B cell (primary cell): ENCODE data around the gene GPR173. TPM values are rescaled to one million over a fixed set of nuclear protein-coding genes. Genes with fewer than 3 reads are reported as not detected.

Experiments used
- ATAC-seq: fragments of 200-7000 bp; cut with Tn5 transposase; one replicate; pipeline ENCODE4 v1.10.0; 2021; ENCODE audit warnings: low read depth, mild to moderate bottlenecking, moderate number of reproducible peaks, moderate library complexity
- CTCF ChIA-PET: fragments of 350-600 bp; sonication (Branson Sonifier 250); formaldehyde crosslinking; loops from one replicate; lab custom pipeline; 2021; ENCODE audit warnings: antibody characterized with exemption, inconsistent platforms; lab: Charles Lee
- POLR2A ChIA-PET: fragments of 350-600 bp; sonication (Branson Sonifier 250); formaldehyde crosslinking; loops from one replicate; lab custom pipeline; 2021; ENCODE audit warnings: antibody characterized with exemption; lab: Charles Lee
- DNase-seq: peaks from one replicate; pipeline ENCODE4 v3.0.0; 2013
- H2AFZ ChIP-seq: 2 replicates; pipeline ENCODE4 v1.6.1; 2012; ENCODE audit warnings: mild to moderate bottlenecking, low read depth, low read length; ENCODE audit not compliant: insufficient read depth, poor library complexity, severe bottlenecking
- H3K27ac ChIP-seq, 2 donors: 1 replicate in 1 of 2; 2 replicates in 1 of 2; pipeline ENCODE4 v1.5.1; 2012 to 2013; ENCODE audit warnings: low read length in 2 of 2, mild to moderate bottlenecking in 2 of 2, moderate library complexity in 1 of 2
- H3K27me3 ChIP-seq, 4 experiments: fragments of 200-600 bp in 1 of 4; sonication (generic) in 1 of 4; replicated peaks in 1 of 4; 1 replicate in 2 of 4; 2 replicates in 2 of 4; pipeline versions ENCODE4 v1.6.1 to v1.7.0; 2013 to 2016; ENCODE audit warnings: low read length in 3 of 4, mild to moderate bottlenecking in 2 of 4, mixed read lengths in 1 of 4, moderate library complexity in 1 of 4; ENCODE audit not compliant: insufficient read depth in 4 of 4, control insufficient read depth in 3 of 4; ENCODE audit errors: control extremely low read depth in 1 of 4
- H3K36me3 ChIP-seq, 2 experiments: replicated peaks in 1 of 2; 1 replicate in 1 of 2; 2 replicates in 1 of 2; pipeline versions ENCODE4 v1.6.1 to v1.7.1; 2013; ENCODE audit warnings: low read length in 1 of 2; ENCODE audit not compliant: insufficient read depth in 2 of 2, control insufficient read depth in 1 of 2; ENCODE audit errors: control extremely low read depth in 1 of 2, extremely low read depth in 1 of 2
- H3K4me1 ChIP-seq, 2 donors: fragments of 200-600 bp in 1 of 2; sonication (generic) in 1 of 2; 1 replicate in 1 of 2; 2 replicates in 1 of 2; pipeline versions ENCODE4 v1.5.1 to v1.6.1; 2013 to 2017; ENCODE audit warnings: low read length in 2 of 2; ENCODE audit not compliant: control insufficient read depth in 2 of 2, insufficient read depth in 2 of 2
- H3K4me2 ChIP-seq: replicated peaks from 2 replicates; pipeline ENCODE3; 2012; ENCODE audit warnings: mild to moderate bottlenecking, low read depth, low read length; ENCODE audit not compliant: poor library complexity, severe bottlenecking
- H3K4me3 ChIP-seq, 5 experiments: fragments of 200-600 bp in 1 of 5; sonication (generic) in 1 of 5; 1 replicate in 3 of 5; 2 replicates in 2 of 5; pipeline versions ENCODE4 v1.5.1 to v1.7.0; 2011 to 2016; ENCODE audit warnings: low read length in 4 of 5, mild to moderate bottlenecking in 4 of 5, low read depth in 2 of 5, control low read depth in 1 of 5, moderate library complexity in 1 of 5; ENCODE audit not compliant: insufficient read depth in 1 of 5; ENCODE audit errors: control extremely low read depth in 1 of 5, extremely low read depth in 1 of 5
- H3K79me2 ChIP-seq: fragments of 200-600 bp; sonication (generic); one replicate; pipeline ENCODE4 v1.6.0; 2016; ENCODE audit warnings: low read length; ENCODE audit not compliant: control insufficient read depth, insufficient read depth
- H3K9ac ChIP-seq: fragments of 200-600 bp; sonication (generic); 2 replicates; pipeline ENCODE4 v1.6.1; 2017; ENCODE audit warnings: mild to moderate bottlenecking, low read length, moderate library complexity
- H3K9me3 ChIP-seq, 3 donors: one replicate each; pipeline versions ENCODE4 v1.6.1 to v1.7.1; 2013; ENCODE audit warnings: low read length in 2 of 3; ENCODE audit not compliant: control insufficient read depth in 2 of 3, insufficient read depth in 1 of 3; ENCODE audit errors: control extremely low read depth in 1 of 3
- H4K20me1 ChIP-seq: 2 replicates; pipeline ENCODE4 v1.6.0; 2012; ENCODE audit warnings: mild to moderate bottlenecking, low read length; ENCODE audit not compliant: insufficient read depth, control insufficient read depth, poor library complexity, severe bottlenecking
- H3K27ac Mint-ChIP-seq: one replicate; pipeline ENCODE4 v1.8.0; 2021; ENCODE audit warnings: mixed read lengths
- H3K27me3 Mint-ChIP-seq: one replicate; pipeline ENCODE4 v1.8.0; 2021; ENCODE audit warnings: mixed read lengths
- H3K4me1 Mint-ChIP-seq: one replicate; pipeline ENCODE4 v1.8.0; 2021; ENCODE audit warnings: mixed read lengths
- H3K4me3 Mint-ChIP-seq: one replicate; pipeline ENCODE4 v1.8.0; 2021; ENCODE audit warnings: mixed read lengths
- H3K9me3 Mint-ChIP-seq: one replicate; pipeline ENCODE4 v1.8.0; 2022; ENCODE audit warnings: mixed read lengths; ENCODE audit not compliant: insufficient read depth
- EZH2 ChIP-seq: IDR thresholded peaks from 2 replicates; pipeline ENCODE4 v1.6.1; 2012; ENCODE audit warnings: borderline replicate concordance, low read depth, mild to moderate bottlenecking, moderate library complexity, low read length; ENCODE audit not compliant: insufficient read depth, poor library complexity, severe bottlenecking
- WGBS: methylation state at CpG from one replicate; pipeline ENCODE4 v1.1.5; 2013; ENCODE audit warnings: missing lambda C conversion rate; ENCODE audit not compliant: insufficient coverage; 5-methylcytosine and 5-hydroxymethylcytosine counted together
- intact Hi-C: fragments of 100-400 bp; cut with micrococcal nuclease; formaldehyde crosslinking; loops from one replicate; pipeline ENCODE4 v1.10.0; 2022
- polyA plus RNA-seq: library from polyadenylated mRNA; depleted of rRNA; stranded (reverse); fragments of >200 nt; gene quantifications from 2 replicates; pipeline ENCODE4 v1.2.3, GENCODE V29; 2012
- small RNA-seq: library from RNA; depleted of rRNA; stranded (forward); fragments of <200 nt; gene quantifications from one replicate; pipeline ENCODE3, GENCODE V24; 2012; ENCODE audit warnings: low replicate concordance, low read depth; ENCODE audit not compliant: insufficient read length
- total RNA-seq, 2 donors: library from RNA; stranded (reverse); fragments of 120-200 nt in 1 of 2; gene quantifications; 1 replicate in 1 of 2; 2 replicates in 1 of 2; pipeline versions ENCODE4 v1.2.3 to v1.2.4, GENCODE V29; 2013 to 2022
- TF ChIP-seq, protein P1 (sequence below): fragments of 200-600 bp; IDR thresholded peaks from one replicate; pipeline ENCODE4 v1.8.0; 2022; ENCODE audit warnings: antibody characterized with exemption, mild to moderate bottlenecking

The GPR173 gene
- total and polyA plus RNA-seq, 2 donors (not counting 1 experiment from before 2014, with no cell fraction given), result 0.12 TPM; not detected in 1

GRCh38 chrX:53126377-53126776 lies 77.8 kb downstream of the GPR173 start:
- Histone ChIP-seq H4K20me1 (no peaks in the 10 kb centered on the region), H3K27ac (no peak overlapping the region), H2AFZ (no peak overlapping the region), H3K9me3 (peaks cover 0 to 1% (median 0%) of the 10 kb centered on the region in 3 donors), H3K4me1 (no peaks in the 10 kb centered on the region), H3K79me2 (peaks cover 14% of the 10 kb centered on the region), H3K9ac (no peak overlapping the region), H3K36me3 (no peaks in the 10 kb centered on the region), H3K27me3 (no peaks in the 10 kb centered on the region), H3K4me2 (no peak overlapping the region), H3K4me3 (no peak overlapping the region)
- CTCF ChIA-PET, result no interaction called here
- Mint-ChIP-seq H3K4me3 (no peak overlapping the region), H3K4me1 (no peaks in the 10 kb centered on the region), H3K27me3 (no peaks in the 10 kb centered on the region), H3K27ac (no peak overlapping the region), H3K9me3 (no peaks in the 10 kb centered on the region)
- DNase-seq, result no peak
- POLR2A ChIA-PET, result no interaction called here
- intact Hi-C loops, result no loop called here
- ATAC-seq, result no peak
- no CpG with 5 or more reads among the region's 2 CpGs for WGBS
- TF ChIP-seq EZH2, result no peak
- TF ChIP-seq, protein P1, sequence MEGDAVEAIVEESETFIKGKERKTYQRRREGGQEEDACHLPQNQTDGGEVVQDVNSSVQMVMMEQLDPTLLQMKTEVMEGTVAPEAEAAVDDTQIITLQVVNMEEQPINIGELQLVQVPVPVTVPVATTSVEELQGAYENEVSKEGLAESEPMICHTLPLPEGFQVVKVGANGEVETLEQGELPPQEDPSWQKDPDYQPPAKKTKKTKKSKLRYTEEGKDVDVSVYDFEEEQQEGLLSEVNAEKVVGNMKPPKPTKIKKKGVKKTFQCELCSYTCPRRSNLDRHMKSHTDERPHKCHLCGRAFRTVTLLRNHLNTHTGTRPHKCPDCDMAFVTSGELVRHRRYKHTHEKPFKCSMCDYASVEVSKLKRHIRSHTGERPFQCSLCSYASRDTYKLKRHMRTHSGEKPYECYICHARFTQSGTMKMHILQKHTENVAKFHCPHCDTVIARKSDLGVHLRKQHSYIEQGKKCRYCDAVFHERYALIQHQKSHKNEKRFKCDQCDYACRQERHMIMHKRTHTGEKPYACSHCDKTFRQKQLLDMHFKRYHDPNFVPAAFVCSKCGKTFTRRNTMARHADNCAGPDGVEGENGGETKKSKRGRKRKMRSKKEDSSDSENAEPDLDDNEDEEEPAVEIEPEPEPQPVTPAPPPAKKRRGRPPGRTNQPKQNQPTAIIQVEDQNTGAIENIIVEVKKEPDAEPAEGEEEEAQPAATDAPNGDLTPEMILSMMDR, result no peak

GRCh38 chrX:53128097-53128749 lies 79.6 kb downstream of the GPR173 start:
- no peaks in the 10 kb centered on the region for H4K20me1 ChIP-seq
- no peaks in the 10 kb centered on the region for H3K36me3 ChIP-seq
- H3K4me3 ChIP-seq, result no peak overlapping the region
- POLR2A ChIA-PET, result no interaction called here
- CTCF ChIA-PET, result no interaction called here
- ATAC-seq, result no peak
- TF ChIP-seq EZH2, result no peak
- TF ChIP-seq, protein P1, result no peak
- no CpG with 5 or more reads among the region's 3 CpGs for WGBS
- peaks cover 14% of the 10 kb centered on the region for H3K79me2 ChIP-seq
- no peaks in the 10 kb centered on the region for H3K4me1 ChIP-seq
- H3K4me2 ChIP-seq, result no peak overlapping the region
- no peak for DNase-seq
- Mint-ChIP-seq H3K9me3 (no peaks in the 10 kb centered on the region), H3K4me3 (no peak overlapping the region), H3K27ac (no peak overlapping the region), H3K4me1 (no peaks in the 10 kb centered on the region), H3K27me3 (no peaks in the 10 kb centered on the region)
- no peak overlapping the region for H3K9ac ChIP-seq
- peaks cover 0 to 1% (median 0%) of the 10 kb centered on the region in 3 donors for H3K9me3 ChIP-seq
- H3K27me3 ChIP-seq, result no peaks in the 10 kb centered on the region
- no peak overlapping the region for H2AFZ ChIP-seq
- H3K27ac ChIP-seq, result no peak overlapping the region
- intact Hi-C loops, result no loop called here

Small RNA genes lying within 50 kb of the gene (small RNA-seq; reads per million reads assigned to genes)
- not detected for gene AL591212.2

Other genes with a start within 250 kb of the GPR173 start
- gene XAGE5, start 237.5 kb upstream of the GPR173 start, total RNA-seq, result not detected in 2 replicates
- not detected in 2 replicates for gene XAGE5, start 237.5 kb upstream of the GPR173 start, polyA plus RNA-seq
- not detected in 2 replicates for gene XAGE3, start 180.7 kb upstream of the GPR173 start, total RNA-seq
- gene XAGE3, start 180.7 kb upstream of the GPR173 start, polyA plus RNA-seq, result not detected in 2 replicates
- gene FAM156B, start 151.5 kb upstream of the GPR173 start, total RNA-seq, result 13.3 and 13.7 TPM in 2 replicates
- 44.3 and 50.8 TPM in 2 replicates for gene FAM156B, start 151.5 kb upstream of the GPR173 start, polyA plus RNA-seq
- 29.8 and 30.3 TPM in 2 replicates for gene FAM156A, start 90.3 kb upstream of the GPR173 start, total RNA-seq
- gene FAM156A, start 90.3 kb upstream of the GPR173 start, polyA plus RNA-seq, result 14.0 and 27.4 TPM in 2 replicates
- 112 and 126 TPM in 2 replicates for gene TSPYL2, start 33.6 kb downstream of the GPR173 start, total RNA-seq
- gene TSPYL2, start 33.6 kb downstream of the GPR173 start, polyA plus RNA-seq, result 101 and 223 TPM in 2 replicates
- 26.8 and 32.6 TPM in 2 replicates for gene KANTR, start 45.4 kb downstream of the GPR173 start, total RNA-seq
- 6.7 and 7.8 TPM in 2 replicates for gene KANTR, start 45.4 kb downstream of the GPR173 start, polyA plus RNA-seq
- 138 and 157 TPM in 2 replicates for gene KDM5C, start 176.4 kb downstream of the GPR173 start, total RNA-seq
- gene KDM5C, start 176.4 kb downstream of the GPR173 start, polyA plus RNA-seq, result 116 and 129 TPM in 2 replicates
- gene IQSEC2, start 232.8 kb downstream of the GPR173 start, total RNA-seq, result 0.94 and 1.1 TPM in 2 replicates
- gene IQSEC2, start 232.8 kb downstream of the GPR173 start, polyA plus RNA-seq, result 0.45 and 0.58 TPM in 2 replicates